ENCODE data around the gene ALDH6A1. TPM values are rescaled to one million over a fixed set of nuclear protein-coding genes. Genes with fewer than 3 reads are reported as not detected.

ALDH6A1 gene
- total and polyA plus RNA-seq, 11 donors = 16.5 to 103 (median 52.7) TPM

- intact Hi-C loops (cut with DNase I) = loop anchor here in 4 of 10 donors (5.0 to 10.0 kb wide), 3 partner anchors 61 to 131 kb away; partner anchors contain the start of genes COQ6 (in 2 of the 4), FAM161B (in 2 of the 4), ALDH6A1 (in 1 of the 4) and LIN52 (in 1 of the 4)
- Histone ChIP-seq H3K27ac (no peak overlapping the region), H3K27me3 (no peaks in the 10 kb centered on the region), H3K36me3 (peaks cover 0 to 36% (median 21%) of the 10 kb centered on the region in 9 donors), H3K4me3 (no peak overlapping the region), H3K4me1 (peaks cover 0 to 17% (median 9%) of the 10 kb centered on the region in 12 donors), H3K9me3 (no peaks in the 10 kb centered on the region)
- DNase-seq = no peak
- ATAC-seq = no peak
- TF ChIP-seq CTCF (IDR thresholded peaks at IDR 0.05) = no peak
- TF ChIP-seq POLR2A (IDR thresholded peaks at IDR 0.05) = no peak
These were observed 68.3 kb downstream of the ALDH6A1 start for GRCh38 chr14:74015963-74016362.

GRCh38 chr14:74015176-74015575 lies 69.1 kb downstream of the ALDH6A1 start:
- peaks cover 0 to 44% (median 29%) of the 10 kb centered on the region in 9 donors for H3K36me3 ChIP-seq
- 81 to 93% (median 90%) methylated on average over 3 of the region's 3 CpGs for WGBS, 4 donors
- no peak for ATAC-seq
- no peaks in the 10 kb centered on the region for H3K27me3 ChIP-seq
- peaks cover 0 to 16% (median 9%) of the 10 kb centered on the region in 12 donors for H3K4me1 ChIP-seq
- intact Hi-C loops (cut with DNase I) = loop anchor here in 4 of 10 donors (5.0 to 10.0 kb wide), 3 partner anchors 60 to 130 kb away; partner anchors contain the start of genes COQ6 (in 2 of the 4), FAM161B (in 2 of the 4), ALDH6A1 (in 1 of the 4) and LIN52 (in 1 of the 4)
- no peak overlapping the region for H3K27ac ChIP-seq
- H3K4me3 ChIP-seq = no peak overlapping the region
- H3K9me3 ChIP-seq = no peaks in the 10 kb centered on the region
- TF ChIP-seq CTCF (IDR thresholded peaks at IDR 0.05) (no peak), POLR2A (IDR thresholded peaks at IDR 0.05) (no peak)
- DNase-seq = no peak

- ATAC-seq (no peak), DNase-seq (no peak)
- TF ChIP-seq CTCF (IDR thresholded peaks at IDR 0.05) = no peak
- TF ChIP-seq POLR2A (IDR thresholded peaks at IDR 0.05) = no peak
- WGBS, 4 donors = 90 to 98% (median 92%) methylated on average over 1 of the region's 1 CpG
- Histone ChIP-seq H3K4me1 (peaks cover 0 to 8% (median 5%) of the 10 kb centered on the region in 12 donors), H3K4me3 (no peak overlapping the region), H3K36me3 (peaks cover 0 to 52% (median 38%) of the 10 kb centered on the region in 9 donors), H3K27ac (no peak overlapping the region), H3K27me3 (no peaks in the 10 kb centered on the region), H3K9me3 (no peaks in the 10 kb centered on the region)
- intact Hi-C loops (cut with DNase I) = loop anchor here in 3 of 10 donors (10.0 kb wide), 2 partner anchors 59 to 129 kb away; partner anchors contain the start of genes COQ6 (in 2 of the 3), FAM161B (in 2 of the 3) and ZNF410 (in 1 of the 3)
These were observed 70.0 kb downstream of the ALDH6A1 start for GRCh38 chr14:74014299-74014698.

- TF ChIP-seq POLR2A (IDR thresholded peaks at IDR 0.05) = no peak
- TF ChIP-seq CTCF (IDR thresholded peaks at IDR 0.05) = no peak
- Histone ChIP-seq H3K36me3 (peaks cover 0 to 83% (median 66%) of the 10 kb centered on the region in 9 donors), H3K27me3 (no peaks in the 10 kb centered on the region), H3K9me3 (no peaks in the 10 kb centered on the region), H3K4me1 (no peaks in the 10 kb centered on the region), H3K4me3 (no peak overlapping the region), H3K27ac (no peak overlapping the region)
- DNase-seq (no peak), ATAC-seq (no peak)
- WGBS, 4 donors = 80 to 89% (median 87%) methylated on average over 2 of the region's 2 CpGs
- intact Hi-C loops (cut with DNase I) = no loop called here
These were observed 75.3 kb downstream of the ALDH6A1 start for GRCh38 chr14:74008843-74009499.

All from heart left ventricle (tissue), 16 donors.